Measurements from ENCODE around the gene PGAM2. TPM values are rescaled to one million over a fixed set of nuclear protein-coding genes. Genes with fewer than 3 reads are reported as not detected.
"Not testable (repeated sequence)": the region's sequence is repeated elsewhere in the genome, so short reads cannot be mapped to it uniquely, and the experiment has no call there.

Gene PGAM2
- total RNA-seq, 3 donors from 2014 or later = 0.84 to 1.4 (median 0.96) TPM

DNA sequence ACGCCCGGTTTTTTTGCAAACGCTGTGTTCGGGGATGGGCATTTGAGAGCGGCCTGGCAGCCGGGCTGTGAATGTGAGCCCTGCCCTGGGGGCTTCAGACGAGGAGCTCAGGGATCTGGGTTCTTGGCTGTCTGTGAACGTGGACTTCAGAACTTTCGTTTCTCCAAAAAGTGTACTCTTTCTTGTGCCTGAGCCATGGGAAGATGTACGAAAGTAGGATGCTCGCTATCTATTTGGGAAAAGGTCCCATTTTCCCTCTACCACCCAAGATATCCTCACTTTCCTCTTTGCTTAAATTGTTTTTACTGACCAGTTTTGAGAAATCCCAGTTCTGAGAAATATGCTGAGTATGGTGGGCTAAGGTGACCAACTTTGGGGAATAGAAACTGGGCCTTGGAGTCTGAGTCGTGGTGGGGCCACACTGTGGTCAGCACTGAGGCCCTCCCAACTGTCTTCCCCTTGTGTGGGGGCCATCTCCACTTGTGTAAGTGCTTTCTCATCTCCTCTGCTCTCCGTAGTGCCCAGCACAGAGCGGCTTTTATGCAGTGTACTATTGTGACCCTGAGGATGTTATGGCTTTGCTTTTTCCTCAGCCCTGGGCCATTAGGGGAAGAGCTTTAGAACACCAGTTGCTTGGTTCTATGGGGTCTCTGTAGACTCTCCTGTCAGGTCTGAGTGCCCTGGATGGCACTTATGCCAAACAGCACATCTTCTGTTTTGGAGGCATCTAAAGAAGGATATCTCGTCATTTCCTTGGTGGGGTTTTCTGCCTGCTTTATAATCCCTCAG is 19.9 kb downstream of the PGAM2 start:
- intact Hi-C loops (cut with DNase I, micrococcal nuclease) = no loop called here
- DNase-seq (no peak), ATAC-seq (no peak)
- peak overlapping the region; percentile 97 for H3K4me3 ChIP-seq
- peaks cover 26% of the 10 kb centered on the region for H3K4me1 ChIP-seq (ENCODE audit: low read depth)
- TF ChIP-seq, protein P1, sequence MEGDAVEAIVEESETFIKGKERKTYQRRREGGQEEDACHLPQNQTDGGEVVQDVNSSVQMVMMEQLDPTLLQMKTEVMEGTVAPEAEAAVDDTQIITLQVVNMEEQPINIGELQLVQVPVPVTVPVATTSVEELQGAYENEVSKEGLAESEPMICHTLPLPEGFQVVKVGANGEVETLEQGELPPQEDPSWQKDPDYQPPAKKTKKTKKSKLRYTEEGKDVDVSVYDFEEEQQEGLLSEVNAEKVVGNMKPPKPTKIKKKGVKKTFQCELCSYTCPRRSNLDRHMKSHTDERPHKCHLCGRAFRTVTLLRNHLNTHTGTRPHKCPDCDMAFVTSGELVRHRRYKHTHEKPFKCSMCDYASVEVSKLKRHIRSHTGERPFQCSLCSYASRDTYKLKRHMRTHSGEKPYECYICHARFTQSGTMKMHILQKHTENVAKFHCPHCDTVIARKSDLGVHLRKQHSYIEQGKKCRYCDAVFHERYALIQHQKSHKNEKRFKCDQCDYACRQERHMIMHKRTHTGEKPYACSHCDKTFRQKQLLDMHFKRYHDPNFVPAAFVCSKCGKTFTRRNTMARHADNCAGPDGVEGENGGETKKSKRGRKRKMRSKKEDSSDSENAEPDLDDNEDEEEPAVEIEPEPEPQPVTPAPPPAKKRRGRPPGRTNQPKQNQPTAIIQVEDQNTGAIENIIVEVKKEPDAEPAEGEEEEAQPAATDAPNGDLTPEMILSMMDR (IDR thresholded peaks at IDR 0.05) = no peak
- no peaks in the 10 kb centered on the region for H3K36me3 ChIP-seq (ENCODE audit: low read depth)
- H3K9me3 ChIP-seq = no peaks in the 10 kb centered on the region

DNA sequence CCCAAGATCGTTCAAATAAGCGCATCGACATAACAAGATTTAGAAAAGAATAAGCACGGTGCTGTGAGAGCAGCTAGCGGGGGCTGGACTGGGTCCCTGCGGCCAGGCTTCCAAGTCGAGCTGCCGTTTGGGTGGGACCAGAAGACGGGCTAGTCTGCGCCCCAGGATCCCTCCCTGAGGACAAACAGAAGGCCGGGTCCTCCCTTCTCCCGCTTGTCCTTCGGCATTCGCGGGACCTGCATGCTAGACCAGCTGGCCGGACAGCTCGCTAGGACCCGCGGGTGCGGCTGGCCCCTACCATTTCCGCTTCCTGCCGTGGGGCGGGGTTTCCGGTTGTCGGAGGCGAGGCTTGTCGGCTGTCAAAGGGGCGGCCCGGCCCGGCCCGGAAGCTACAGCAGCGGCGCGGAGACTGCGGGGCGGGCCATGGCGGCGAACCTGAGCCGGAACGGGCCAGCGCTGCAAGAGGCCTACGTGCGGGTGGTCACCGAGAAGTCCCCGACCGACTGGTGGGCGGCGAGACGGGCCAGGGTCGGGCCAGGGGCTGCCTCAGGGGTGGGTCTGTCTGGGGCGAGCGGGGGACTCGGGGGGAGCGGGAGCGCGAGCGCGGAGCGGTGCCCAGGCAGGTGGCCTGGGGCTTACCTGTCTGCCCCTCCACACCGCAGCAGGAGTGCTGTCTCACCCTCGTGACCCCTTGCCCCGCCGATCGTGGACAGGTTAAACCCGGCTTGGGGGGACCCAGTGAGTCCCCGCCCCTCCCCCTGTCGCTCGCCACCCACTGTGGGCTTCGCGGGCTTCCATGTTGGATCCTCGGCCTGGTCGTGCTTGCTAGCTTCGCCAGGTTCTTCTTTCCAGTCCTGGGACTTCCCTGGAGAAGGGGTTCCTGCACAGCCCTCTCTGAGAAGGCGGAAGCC is 20.8 kb downstream of the PGAM2 start, which contains the start of gene DBNL:
DBNL (plus strand) TSS at position 388 of the 911 bp plus-strand sequence; CDS start at position 424, 36 bp downstream.
- DNase-seq = peak; percentile 97 to 98 (median 98)
- TF ChIP-seq, protein P1 (IDR thresholded peaks at IDR 0.05) = no peak
- ATAC-seq = peak; percentile 91
- Histone ChIP-seq H3K4me3 (peak within 1 kb of the TSS; percentile 97), H3K9me3 (no peaks in the 10 kb centered on the region), H3K36me3 (ENCODE audit: low read depth) (no peaks in the 10 kb centered on the region), H3K4me1 (ENCODE audit: low read depth) (peaks cover 26% of the 10 kb centered on the region)
- intact Hi-C loops (cut with DNase I, micrococcal nuclease) = no loop called here

DNA sequence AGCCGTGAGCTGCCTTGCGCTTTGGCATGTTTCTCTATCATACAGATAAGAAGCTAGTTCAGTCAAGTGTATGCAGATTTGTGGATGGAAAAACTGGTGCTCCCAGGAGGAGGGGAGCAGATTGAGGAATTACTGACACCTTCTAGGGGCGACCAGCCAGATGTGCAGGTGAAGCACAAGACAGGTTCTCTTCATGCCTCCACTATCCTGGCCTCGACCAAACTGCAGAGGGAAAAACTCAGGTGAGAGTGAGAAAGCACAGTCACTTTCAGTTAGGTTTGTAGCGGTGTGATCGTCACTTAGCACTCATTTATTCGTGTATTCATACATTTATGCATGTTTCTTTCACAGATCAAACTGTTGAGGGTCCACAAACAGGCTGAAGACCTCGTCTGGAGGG is 21.5 kb downstream of the PGAM2 start:
- H3K9me3 ChIP-seq = no peaks in the 10 kb centered on the region
- peaks cover 26% of the 10 kb centered on the region for H3K4me1 ChIP-seq (ENCODE audit: low read depth)
- no peaks in the 10 kb centered on the region for H3K36me3 ChIP-seq (ENCODE audit: low read depth)
- H3K4me3 ChIP-seq = peak overlapping the region; percentile 1
- TF ChIP-seq, protein P1 (IDR thresholded peaks at IDR 0.05) = no peak
- intact Hi-C loops (cut with DNase I, micrococcal nuclease) = no loop called here
- DNase-seq = no peak
- no peak for ATAC-seq

DNA sequence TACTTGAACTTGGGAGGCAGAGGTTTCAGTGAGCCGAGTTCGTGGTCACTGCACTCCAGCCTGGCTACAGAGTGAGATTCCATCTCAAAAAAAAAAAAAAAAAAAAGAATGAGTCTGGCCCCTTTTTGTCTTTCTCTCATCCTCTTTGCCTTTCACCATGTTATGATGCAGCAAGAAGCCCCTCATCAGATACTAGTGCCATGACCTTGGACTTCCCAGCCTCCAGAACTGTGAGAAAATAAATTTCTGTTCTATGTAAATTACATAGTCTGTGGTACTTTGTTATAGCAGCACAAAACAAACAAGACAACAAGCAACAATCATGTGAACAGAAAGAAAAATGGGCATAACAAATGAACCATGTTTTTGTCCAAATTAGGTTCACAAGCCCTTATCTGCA is 23.1 kb downstream of the PGAM2 start:
- peaks cover 26% of the 10 kb centered on the region for H3K4me1 ChIP-seq (ENCODE audit: low read depth)
- H3K36me3 ChIP-seq (ENCODE audit: low read depth) = no peaks in the 10 kb centered on the region
- DNase-seq (no peak), ATAC-seq (no peak)
- H3K9me3 ChIP-seq = no peaks in the 10 kb centered on the region
- H3K4me3 ChIP-seq = no peak overlapping the region
- intact Hi-C loops (cut with DNase I, micrococcal nuclease) = no loop called here
- TF ChIP-seq, protein P1 (IDR thresholded peaks at IDR 0.05) = no peak

DNA sequence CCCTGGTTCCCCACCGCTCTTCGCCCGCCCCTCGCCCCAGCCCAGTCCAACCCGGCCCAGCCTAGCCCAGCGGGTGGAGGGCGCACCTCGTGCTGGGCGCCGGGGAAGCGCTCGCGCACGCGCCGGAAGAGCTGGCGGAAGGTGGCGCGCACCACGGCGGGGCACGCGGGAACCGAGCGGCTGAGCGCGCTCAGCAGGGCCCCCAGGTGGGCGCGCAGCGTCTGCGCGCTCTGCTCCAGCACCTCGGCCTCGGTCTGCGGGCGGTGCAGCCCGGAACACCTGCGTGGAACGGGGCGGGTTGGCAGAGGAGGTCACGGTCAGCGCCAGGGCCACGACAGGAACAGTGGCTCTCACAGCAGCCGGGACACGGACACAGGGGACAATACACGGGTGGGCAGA is 24.9 kb downstream of the PGAM2 start:
- peaks cover 12% of the 10 kb centered on the region for H3K4me1 ChIP-seq (ENCODE audit: low read depth)
- H3K36me3 ChIP-seq (ENCODE audit: low read depth); H3K9me3 ChIP-seq; H3K4me3 ChIP-seq; intact Hi-C loops (cut with DNase I, micrococcal nuclease): not testable (repeated sequence)
- ATAC-seq = peak; percentile 49
- DNase-seq = peak in 2 of 3 donors; percentile 76 to 81

DNA sequence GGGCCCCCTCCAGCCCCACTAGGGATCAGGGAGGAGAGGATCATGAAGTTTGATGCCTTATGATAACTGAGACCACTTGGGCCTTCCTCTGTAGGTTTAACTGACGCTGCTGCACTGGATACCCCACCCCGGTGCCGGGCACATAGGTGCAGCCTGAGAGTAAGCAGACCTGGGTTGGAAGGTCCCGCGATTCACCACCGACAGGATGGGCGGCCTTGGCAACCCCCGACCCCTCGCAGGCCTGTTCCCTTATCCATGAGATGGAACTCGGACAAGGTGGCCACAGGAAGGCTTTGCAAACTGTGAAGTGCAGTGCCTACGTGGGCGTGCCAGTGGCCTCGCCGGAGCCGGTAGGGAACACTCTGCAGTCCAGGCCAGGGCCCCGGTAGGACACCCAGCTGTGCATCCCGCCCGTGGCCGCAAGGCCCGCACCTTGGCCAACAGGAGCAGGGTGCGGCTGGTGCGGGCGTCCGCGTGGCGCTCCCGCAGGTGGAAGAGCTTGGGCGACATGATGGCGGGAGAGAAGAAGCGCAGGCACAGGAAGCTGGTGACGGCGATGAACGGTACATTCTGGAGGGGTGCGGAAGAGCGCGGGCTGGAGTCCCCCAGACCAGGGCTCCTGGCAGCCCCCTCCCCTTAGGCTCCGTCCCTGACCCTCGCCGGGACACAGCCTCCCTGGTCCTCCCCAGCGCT is 25.4 kb downstream of the PGAM2 start:
- H3K4me3 ChIP-seq; H3K36me3 ChIP-seq (ENCODE audit: low read depth); H3K4me1 ChIP-seq (ENCODE audit: low read depth); intact Hi-C loops (cut with DNase I, micrococcal nuclease); H3K9me3 ChIP-seq; DNase-seq: not testable (repeated sequence)
- ATAC-seq = peak; percentile 0

DNA sequence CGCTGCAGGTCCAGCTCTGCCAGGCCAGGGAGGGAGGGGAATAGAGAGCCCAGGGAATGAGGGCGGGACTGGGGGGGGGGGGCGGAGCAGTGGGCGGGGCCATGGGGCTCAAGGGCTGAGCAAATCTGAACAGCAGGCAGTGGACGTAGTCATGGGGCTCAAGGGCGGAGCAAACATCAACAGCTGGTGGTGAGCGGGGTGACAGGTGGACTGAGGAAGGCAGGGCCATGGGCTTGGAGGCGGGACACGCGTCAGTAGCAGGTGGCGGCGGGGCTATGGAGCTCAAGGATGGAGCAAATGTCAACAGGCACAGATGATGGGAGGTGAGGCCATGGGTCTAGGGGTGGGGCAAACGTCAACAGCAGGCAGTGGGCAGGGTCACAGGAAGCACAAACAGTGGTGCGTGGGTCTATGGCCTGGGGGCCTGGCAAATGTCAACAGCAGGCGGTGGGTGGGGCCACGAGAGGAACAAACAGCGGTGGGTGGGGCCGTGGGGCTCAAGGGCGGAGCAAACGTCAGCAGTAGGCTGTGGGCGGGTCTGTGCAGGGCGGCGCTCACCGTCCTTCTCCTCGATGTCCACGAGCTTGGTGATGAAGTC is 26.3 kb downstream of the PGAM2 start:
- intact Hi-C loops (cut with DNase I, micrococcal nuclease); H3K4me3 ChIP-seq; H3K4me1 ChIP-seq (ENCODE audit: low read depth); H3K36me3 ChIP-seq (ENCODE audit: low read depth); H3K9me3 ChIP-seq: not testable (repeated sequence)
- DNase-seq (peak; percentile 97 to 99 (median 97)), ATAC-seq (peak; percentile 83)

DNA sequence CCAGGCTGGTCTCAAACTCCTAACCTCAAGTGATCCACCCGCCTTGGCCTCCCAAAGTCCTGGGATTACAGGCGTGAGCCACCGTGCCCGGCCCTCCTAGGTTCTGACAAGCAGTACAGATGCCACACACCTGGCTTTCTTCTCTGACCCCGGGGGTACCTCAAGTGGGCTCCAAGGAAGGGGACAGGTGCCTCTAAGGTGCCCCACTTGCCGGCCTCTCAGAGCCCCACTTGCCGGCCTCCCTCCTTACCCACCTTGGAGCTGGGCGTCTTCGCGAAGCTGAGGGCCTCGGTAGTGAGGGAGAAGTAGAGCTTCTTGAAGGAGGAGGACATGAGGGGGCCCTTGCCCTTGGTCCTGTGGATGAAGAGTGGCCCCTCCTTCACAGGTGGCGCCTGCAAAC is 26.8 kb downstream of the PGAM2 start:
- DNase-seq; intact Hi-C loops (cut with DNase I, micrococcal nuclease); H3K4me1 ChIP-seq (ENCODE audit: low read depth); H3K4me3 ChIP-seq; H3K9me3 ChIP-seq; H3K36me3 ChIP-seq (ENCODE audit: low read depth); ATAC-seq: not testable (repeated sequence)

DNA sequence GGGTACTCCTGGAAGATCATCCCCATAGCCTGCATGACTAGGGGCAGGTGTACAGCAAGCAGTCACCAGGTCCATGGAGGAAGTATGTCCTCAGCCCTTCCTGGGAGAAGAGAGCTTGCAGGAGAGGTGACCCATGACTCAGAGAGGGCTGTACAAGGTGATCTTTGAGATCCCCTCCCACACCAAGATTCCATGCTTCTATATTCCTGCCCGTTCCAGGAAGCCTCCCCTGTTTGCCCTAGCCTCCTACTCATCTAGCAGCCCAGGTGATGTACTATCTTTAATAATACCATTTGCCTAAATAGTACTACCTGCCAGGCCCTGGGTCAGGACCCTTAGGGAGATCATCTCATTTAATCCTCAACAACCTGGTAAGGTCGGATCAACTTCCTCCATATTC is 27.4 kb downstream of the PGAM2 start:
- H3K4me3 ChIP-seq; H3K36me3 ChIP-seq (ENCODE audit: low read depth); DNase-seq; intact Hi-C loops (cut with DNase I, micrococcal nuclease); H3K4me1 ChIP-seq (ENCODE audit: low read depth); H3K9me3 ChIP-seq: not testable (repeated sequence)
- peak; percentile 14 for ATAC-seq
